ENCODE data around the gene NDUFB5.
"Not testable (repeated sequence)": the region's sequence is repeated elsewhere in the genome, so short reads cannot be mapped to it uniquely, and the experiment has no call there.

NDUFB5 gene

GRCh38 chr3:179630753-179631451 lies 26.3 kb downstream of the NDUFB5 start:
- no peak for DNase-seq (ENCODE audit: low read depth in 2 of 2)

GRCh38 chr3:179640469-179640868 lies 35.9 kb downstream of the NDUFB5 start:
- no peak for DNase-seq (ENCODE audit: low read depth in 2 of 2)

GRCh38 chr3:179642871-179643270 lies 38.3 kb downstream of the NDUFB5 start:
- DNase-seq (ENCODE audit: low read depth in 2 of 2), result no peak

GRCh38 chr3:179643837-179644236 lies 39.2 kb downstream of the NDUFB5 start:
- DNase-seq (ENCODE audit: low read depth in 2 of 2), result not testable (repeated sequence)

- no peak for DNase-seq (ENCODE audit: low read depth in 2 of 2)
Observed at GRCh38 chr3:179646177-179646576, 41.6 kb downstream of the NDUFB5 start.

- no peak for DNase-seq (ENCODE audit: low read depth in 2 of 2)
Observed at GRCh38 chr3:179651687-179652446, 47.3 kb downstream of the NDUFB5 start.

- peak; percentile 30 to 54 for DNase-seq (ENCODE audit: low read depth in 2 of 2)
Observed at GRCh38 chr3:179652447-179653095, 48.0 kb downstream of the NDUFB5 start, which contains the start of gene USP13. USP13 (plus strand) TSS chr3:179653040; CDS start chr3:179653226, 186 bp downstream.

GRCh38 chr3:179653096-179653797 lies 48.7 kb downstream of the NDUFB5 start:
- DNase-seq (ENCODE audit: low read depth in 2 of 2), result peak; percentile 34 to 56

- DNase-seq (ENCODE audit: low read depth in 2 of 2), result no peak
Observed at GRCh38 chr3:179655236-179655635, 50.6 kb downstream of the NDUFB5 start.

GRCh38 chr3:179658606-179659005 lies 54.0 kb downstream of the NDUFB5 start:
- no peak for DNase-seq (ENCODE audit: low read depth in 2 of 2)

GRCh38 chr3:179660872-179661271 lies 56.3 kb downstream of the NDUFB5 start:
- DNase-seq (ENCODE audit: low read depth in 2 of 2), result no peak

- no peak for DNase-seq (ENCODE audit: low read depth in 2 of 2)
Observed at GRCh38 chr3:179661777-179662176, 57.2 kb downstream of the NDUFB5 start.

GRCh38 chr3:179663093-179663492 lies 58.5 kb downstream of the NDUFB5 start:
- DNase-seq (ENCODE audit: low read depth in 2 of 2), result no peak

GRCh38 chr3:179666030-179666429 lies 61.4 kb downstream of the NDUFB5 start:
- DNase-seq (ENCODE audit: low read depth in 2 of 2), result no peak

- DNase-seq (ENCODE audit: low read depth in 2 of 2), result no peak
Observed at GRCh38 chr3:179666436-179667035, 61.9 kb downstream of the NDUFB5 start.

GRCh38 chr3:179668429-179668828 lies 63.8 kb downstream of the NDUFB5 start:
- DNase-seq (ENCODE audit: low read depth in 2 of 2), result no peak

GRCh38 chr3:179670311-179670710 lies 65.7 kb downstream of the NDUFB5 start:
- no peak for DNase-seq (ENCODE audit: low read depth in 2 of 2)

GRCh38 chr3:179671309-179671708 lies 66.7 kb downstream of the NDUFB5 start:
- no peak for DNase-seq (ENCODE audit: low read depth in 2 of 2)

GRCh38 chr3:179671747-179672242 lies 67.2 kb downstream of the NDUFB5 start:
- no peak for DNase-seq (ENCODE audit: low read depth in 2 of 2)

GRCh38 chr3:179672918-179673317 lies 68.3 kb downstream of the NDUFB5 start:
- DNase-seq (ENCODE audit: low read depth in 2 of 2), result no peak

- DNase-seq (ENCODE audit: low read depth in 2 of 2), result no peak
Observed at GRCh38 chr3:179673523-179673922, 68.9 kb downstream of the NDUFB5 start.
